Right renal cortex interstitium (tissue), 3 donors: Measurements from ENCODE around the gene ATG3. TPM values are rescaled to one million over a fixed set of nuclear protein-coding genes. Genes with fewer than 3 reads are reported as not detected.
"Not testable (repeated sequence)": the region's sequence is repeated elsewhere in the genome, so short reads cannot be mapped to it uniquely, and the experiment has no call there.

Experiments
- DNase-seq, 3 donors: peaks; one replicate each; pipeline ENCODE4 v3.0.0-alpha.2; 2013; ENCODE audit warnings: low read depth in 3 of 3, low spot score in 2 of 3
- polyA plus RNA-seq, 3 donors: library from polyadenylated mRNA; unstranded; fragments of 120-200 nt; gene quantifications; one replicate each; pipeline ENCODE4 v1.2.1, GENCODE V29; 2013; ENCODE audit not compliant: insufficient read length in 3 of 3

Gene ATG3
- polyA plus RNA-seq, 3 donors: 51.8 to 59.3 (median 57.4) TPM

GRCh38 chr3:112564247-112564939, 2.6 kb upstream of the ATG3 start:
- not testable (repeated sequence) for DNase-seq

- DNase-seq: no peak
These were observed 353 bp downstream of the ATG3 start for GRCh38 chr3:112561484-112561733.

- peak; percentile 67 to 79 (median 77) for DNase-seq
These were observed 860 bp downstream of the ATG3 start for GRCh38 chr3:112560721-112561483.

- DNase-seq: no peak
These were observed 1.5 kb downstream of the ATG3 start for GRCh38 chr3:112560307-112560706.

- no peak for DNase-seq
These were observed 3.8 kb downstream of the ATG3 start for GRCh38 chr3:112557976-112558375.

- no peak for DNase-seq
These were observed 6.1 kb downstream of the ATG3 start for GRCh38 chr3:112555535-112556170.

GRCh38 chr3:112550859-112551258, 10.9 kb downstream of the ATG3 start:
- no peak for DNase-seq

- DNase-seq: no peak
These were observed 15.5 kb downstream of the ATG3 start for GRCh38 chr3:112546216-112546759.

- no peak for DNase-seq
These were observed 21.7 kb downstream of the ATG3 start for GRCh38 chr3:112539825-112540650.

GRCh38 chr3:112531358-112531781, 30.4 kb downstream of the ATG3 start:
- no peak for DNase-seq

- no peak for DNase-seq
These were observed 31.2 kb downstream of the ATG3 start for GRCh38 chr3:112530573-112530972.

GRCh38 chr3:112524127-112524526, 37.6 kb downstream of the ATG3 start:
- DNase-seq: not testable (repeated sequence)

GRCh38 chr3:112519424-112520001, 42.2 kb downstream of the ATG3 start:
- DNase-seq: peak; percentile 20 to 34 (median 32)

- not testable (repeated sequence) for DNase-seq
These were observed 42.8 kb downstream of the ATG3 start for GRCh38 chr3:112518970-112519369.

- no peak for DNase-seq
These were observed 47.1 kb downstream of the ATG3 start for GRCh38 chr3:112514527-112515128.

GRCh38 chr3:112512320-112512719, 49.4 kb downstream of the ATG3 start:
- DNase-seq: no peak

GRCh38 chr3:112508860-112509259, 52.9 kb downstream of the ATG3 start:
- DNase-seq: no peak

- no peak for DNase-seq
These were observed 53.5 kb downstream of the ATG3 start for GRCh38 chr3:112508261-112508660.

GRCh38 chr3:112505907-112506306, 55.9 kb downstream of the ATG3 start:
- DNase-seq: no peak

- no peak for DNase-seq
These were observed 57.6 kb downstream of the ATG3 start for GRCh38 chr3:112504123-112504522.
